Measurements from ENCODE around the gene CYP21A2. TPM values are rescaled to one million over a fixed set of nuclear protein-coding genes. Genes with fewer than 3 reads are reported as not detected.
"Not testable (repeated sequence)": the region's sequence is repeated elsewhere in the genome, so short reads cannot be mapped to it uniquely, and the experiment has no call there.

Gene CYP21A2
- total and polyA plus RNA-seq, 2 of the 8 experiments (the other 6 are each of a cell fraction or from before 2014, with no cell fraction given) = 0.22 to 0.23 TPM

DNA sequence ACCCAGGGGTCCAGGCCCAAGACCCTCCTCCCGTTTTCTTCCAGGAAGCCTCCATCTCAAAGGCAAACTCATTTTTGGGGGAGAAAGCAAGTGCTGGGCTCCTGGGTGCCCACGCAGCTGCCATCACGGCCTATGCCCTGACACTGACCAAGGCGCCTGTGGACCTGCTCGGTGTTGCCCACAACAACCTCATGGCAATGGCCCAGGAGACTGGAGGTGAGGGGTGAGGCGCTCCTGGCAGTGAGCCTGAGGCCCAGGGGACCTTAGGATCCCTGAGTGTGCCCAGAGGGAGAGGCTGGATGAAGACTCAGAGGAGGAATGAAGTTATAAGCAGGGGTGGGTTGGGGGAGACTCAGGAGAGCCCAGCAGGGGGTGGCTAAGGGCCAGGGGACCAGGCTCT is 41.8 kb upstream of the CYP21A2 start:
- not testable (repeated sequence) for FAIRE-seq; H3K4me1 ChIP-seq (replicated peaks in 1 of 4; ENCODE audit: control insufficient read depth in 3 of 4, insufficient read depth in 4 of 4, low read length in 3 of 4)

DNA sequence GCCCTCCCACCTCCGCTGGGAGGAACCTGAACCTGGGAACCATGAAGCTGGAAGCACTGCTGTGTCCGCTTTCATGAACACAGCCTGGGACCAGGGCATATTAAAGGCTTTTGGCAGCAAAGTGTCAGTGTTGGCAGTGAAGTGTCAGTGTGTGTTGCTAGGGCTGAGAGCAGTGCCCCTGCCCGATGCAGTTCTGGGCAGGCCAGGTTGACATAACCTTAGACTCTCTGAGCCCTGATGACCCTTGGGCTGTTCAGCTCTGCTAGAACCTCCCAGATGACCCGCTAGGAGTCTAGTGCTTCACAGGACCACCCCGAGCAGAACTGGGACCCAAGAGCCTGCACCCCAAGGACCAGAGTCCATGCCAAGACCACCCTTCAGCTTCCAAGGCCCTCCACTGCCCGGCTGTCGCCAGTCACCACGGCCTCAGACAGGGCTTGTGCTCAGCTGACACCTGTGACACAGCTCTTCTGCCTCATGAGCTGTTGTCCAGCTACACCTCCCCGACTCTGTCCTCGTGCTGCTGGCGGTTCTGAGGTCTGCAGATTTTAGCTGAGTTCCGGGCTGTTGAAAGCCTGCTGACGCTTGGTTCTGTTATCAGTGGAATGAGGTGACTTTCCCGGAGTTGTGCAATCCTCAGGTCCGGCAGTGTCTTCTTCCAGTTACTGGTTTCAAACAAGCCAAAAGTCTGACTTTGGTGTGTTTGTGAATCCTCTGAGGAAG is 35.5 kb upstream of the CYP21A2 start:
- H3K79me2 ChIP-seq (ENCODE audit: control insufficient read depth in 1 of 2, insufficient read depth in 2 of 2, low read length in 2 of 2); H2BK20ac ChIP-seq (ENCODE audit: low read length); H2AFZ ChIP-seq (ENCODE audit: low read length); POLR2A ChIA-PET (ENCODE audit: partially characterized antibody); FAIRE-seq; H3K18ac ChIP-seq (ENCODE audit: extremely low read depth, low read length); H2BK15ac ChIP-seq (ENCODE audit: low read length); H4K5ac ChIP-seq (ENCODE audit: insufficient read length, low read depth, low read length); H3K27ac ChIP-seq (ENCODE audit: low read depth, low read length); H4K91ac ChIP-seq (replicated peaks; ENCODE audit: insufficient read length, low read length); CTCF ChIA-PET (ENCODE audit: partially characterized antibody); H3K23ac ChIP-seq (ENCODE audit: insufficient read length); H3K23me2 ChIP-seq (ENCODE audit: low read depth, low read length); H3K56ac ChIP-seq (replicated peaks; ENCODE audit: insufficient read length, low read depth, low read length); H3K4me1 ChIP-seq (replicated peaks in 1 of 4; ENCODE audit: control insufficient read depth in 3 of 4, insufficient read depth in 4 of 4, low read length in 3 of 4); H4K8ac ChIP-seq (ENCODE audit: extremely low read depth, insufficient read depth, low read length); H3K14ac ChIP-seq (ENCODE audit: insufficient read length); H3K4me3 ChIP-seq (ENCODE audit: extremely low read depth in 1 of 4, insufficient read depth in 2 of 4, low read depth in 3 of 4, low read length in 4 of 4); H3K27me3 ChIP-seq (replicated peaks in 1 of 4; ENCODE audit: control insufficient read depth in 3 of 4, extremely low read depth in 1 of 4, insufficient read depth in 3 of 4, low read length in 3 of 4); H3K79me1 ChIP-seq (ENCODE audit: low read depth, low read length); H3K4ac ChIP-seq (replicated peaks; ENCODE audit: insufficient read length, low read depth, low read length); H2AK5ac ChIP-seq (ENCODE audit: low read depth, low read length); DNase-seq (ENCODE audit: low read depth in 1 of 2, low spot score in 2 of 2); H4K20me1 ChIP-seq (replicated peaks in 1 of 2; ENCODE audit: control insufficient read depth in 1 of 2, insufficient read depth in 2 of 2, low read length in 2 of 2); H2BK120ac ChIP-seq (replicated peaks; ENCODE audit: low read depth, low read length); H3K4me2 ChIP-seq (ENCODE audit: insufficient read depth in 1 of 2, low read depth in 2 of 2, low read length in 2 of 2); H3K9me3 ChIP-seq (ENCODE audit: insufficient read depth in 2 of 2, low read depth in 1 of 2, low read length in 1 of 2); H3K36me3 ChIP-seq (ENCODE audit: control insufficient read depth in 2 of 4, insufficient read depth in 4 of 4, low read length in 3 of 4); H2BK12ac ChIP-seq (ENCODE audit: low read depth, low read length); H2BK5ac ChIP-seq (ENCODE audit: low read depth, low read length); H3K9ac ChIP-seq (replicated peaks in 1 of 4; ENCODE audit: extremely low read depth in 1 of 4, low read depth in 3 of 4, low read length in 3 of 4): not testable (repeated sequence)
- no CpG with 5 or more reads among the region's 15 CpGs for WGBS, 2 experiments (ENCODE audit: extremely low coverage in 1 of 2, insufficient coverage in 1 of 2, insufficient read length in 1 of 2, insufficient replicate concordance in 2 of 2, low coverage in 1 of 2, low lambda C conversion rate in 2 of 2, missing lambda C conversion rate in 1 of 2)

More for the DNA sequence above, 41.8 kb upstream of the CYP21A2 start:
- H2AK5ac ChIP-seq (ENCODE audit: low read depth, low read length); H3K4me2 ChIP-seq (ENCODE audit: insufficient read depth in 1 of 2, low read depth in 2 of 2, low read length in 2 of 2); H4K91ac ChIP-seq (replicated peaks; ENCODE audit: insufficient read length, low read length); H2AFZ ChIP-seq (ENCODE audit: low read length); H3K14ac ChIP-seq (ENCODE audit: insufficient read length); H2BK5ac ChIP-seq (ENCODE audit: low read depth, low read length); H3K23me2 ChIP-seq (ENCODE audit: low read depth, low read length); CTCF ChIA-PET (ENCODE audit: partially characterized antibody); H2BK15ac ChIP-seq (ENCODE audit: low read length); H4K5ac ChIP-seq (ENCODE audit: insufficient read length, low read depth, low read length); H3K9me3 ChIP-seq (ENCODE audit: insufficient read depth in 2 of 2, low read depth in 1 of 2, low read length in 1 of 2); POLR2A ChIA-PET (ENCODE audit: partially characterized antibody); H3K27ac ChIP-seq (ENCODE audit: low read depth, low read length); H3K79me2 ChIP-seq (ENCODE audit: control insufficient read depth in 1 of 2, insufficient read depth in 2 of 2, low read length in 2 of 2); H4K20me1 ChIP-seq (replicated peaks in 1 of 2; ENCODE audit: control insufficient read depth in 1 of 2, insufficient read depth in 2 of 2, low read length in 2 of 2); H3K56ac ChIP-seq (replicated peaks; ENCODE audit: insufficient read length, low read depth, low read length); H4K8ac ChIP-seq (ENCODE audit: extremely low read depth, insufficient read depth, low read length); H3K23ac ChIP-seq (ENCODE audit: insufficient read length); H2BK120ac ChIP-seq (replicated peaks; ENCODE audit: low read depth, low read length); H2BK12ac ChIP-seq (ENCODE audit: low read depth, low read length); DNase-seq (ENCODE audit: low read depth in 1 of 2, low spot score in 2 of 2); H3K4ac ChIP-seq (replicated peaks; ENCODE audit: insufficient read length, low read depth, low read length); H2BK20ac ChIP-seq (ENCODE audit: low read length); H3K18ac ChIP-seq (ENCODE audit: extremely low read depth, low read length); H3K36me3 ChIP-seq (ENCODE audit: control insufficient read depth in 2 of 4, insufficient read depth in 4 of 4, low read length in 3 of 4); H3K79me1 ChIP-seq (ENCODE audit: low read depth, low read length); H3K27me3 ChIP-seq (replicated peaks in 1 of 4; ENCODE audit: control insufficient read depth in 3 of 4, extremely low read depth in 1 of 4, insufficient read depth in 3 of 4, low read length in 3 of 4); H3K4me3 ChIP-seq (ENCODE audit: extremely low read depth in 1 of 4, insufficient read depth in 2 of 4, low read depth in 3 of 4, low read length in 4 of 4); H3K9ac ChIP-seq (replicated peaks in 1 of 4; ENCODE audit: extremely low read depth in 1 of 4, low read depth in 3 of 4, low read length in 3 of 4): not testable (repeated sequence)
- WGBS, 2 experiments (ENCODE audit: extremely low coverage in 1 of 2, insufficient coverage in 1 of 2, insufficient read length in 1 of 2, insufficient replicate concordance in 2 of 2, low coverage in 1 of 2, low lambda C conversion rate in 2 of 2, missing lambda C conversion rate in 1 of 2) = 89% methylated on average over 3 of the region's 6 CpGs; no CpG with 5 or more reads in 1 of the 2 experiments
